NCI-H510A (cell line): ENCODE data around the gene SHH.

Experiments
- DNase-seq: peaks from one replicate; lab custom pipeline; 2025; lab: John Stamatoyannopoulos, UW

SHH gene

DNA sequence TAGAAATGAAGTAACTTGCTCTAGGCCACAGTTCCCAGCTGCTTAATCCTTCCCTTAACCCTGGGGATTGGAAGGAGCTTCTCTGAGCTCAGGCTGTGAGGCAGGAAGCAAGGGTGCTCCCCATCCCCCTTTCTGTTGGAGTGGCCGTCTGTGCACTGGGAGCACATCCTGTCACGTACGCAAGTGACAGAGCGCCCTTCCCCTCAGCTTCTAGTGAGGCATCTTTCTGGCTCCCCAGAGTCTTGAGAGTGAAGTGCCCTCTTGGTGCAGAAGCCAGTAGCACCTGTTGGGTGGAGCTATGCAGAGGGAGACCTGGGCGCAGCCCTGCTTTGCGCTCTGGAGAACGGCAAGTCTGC is 47.8 kb downstream of the SHH start:
- DNase-seq: no peak

GRCh38 chr7:155763691-155764437 is 48.4 kb downstream of the SHH start:
- no peak for DNase-seq

DNA sequence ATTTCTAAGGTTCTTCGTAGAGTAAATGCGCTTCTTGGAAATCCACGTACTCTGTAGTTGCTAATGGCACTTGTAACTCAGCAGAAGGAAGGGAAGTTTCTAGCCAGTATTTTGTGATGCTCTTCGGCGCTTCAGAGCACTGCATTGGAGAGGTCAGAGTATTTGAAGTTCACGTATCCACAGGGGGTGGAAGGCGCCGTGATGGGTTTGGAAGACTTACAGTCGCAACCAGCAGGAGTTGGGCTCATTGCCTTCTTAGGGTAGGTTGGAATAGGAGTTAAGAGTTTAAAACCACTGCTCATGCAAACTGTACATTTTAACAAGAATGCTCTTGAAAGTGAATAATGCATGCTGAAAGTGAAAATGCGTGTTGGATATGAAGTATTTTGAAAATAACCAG is 49.1 kb downstream of the SHH start:
- no peak for DNase-seq

- no peak for DNase-seq
These were observed 49.6 kb downstream of the SHH start for GRCh38 chr7:155762655-155763054.

DNA sequence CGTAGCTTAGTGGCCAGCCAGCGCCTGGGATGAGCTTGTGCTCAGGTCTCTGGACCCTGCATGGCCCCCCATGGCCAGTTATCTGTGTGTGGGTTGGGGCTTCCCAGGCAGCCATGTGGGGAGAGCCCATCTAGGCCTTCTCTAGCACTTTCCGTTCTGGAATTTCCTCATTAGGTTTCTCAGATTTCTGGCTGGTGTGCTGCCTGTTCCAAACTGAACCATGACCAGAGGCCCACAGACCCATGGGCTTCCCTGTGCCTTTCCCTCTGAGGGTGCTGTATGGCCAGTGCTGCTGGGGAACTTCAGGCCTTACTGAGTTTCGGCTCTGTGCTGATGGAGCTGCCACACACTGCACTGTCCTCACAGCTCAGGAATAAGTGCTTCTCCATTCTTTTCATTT is 50.2 kb downstream of the SHH start:
- no peak for DNase-seq

- DNase-seq: no peak
These were observed 51.1 kb downstream of the SHH start for GRCh38 chr7:155761162-155761561.

DNA sequence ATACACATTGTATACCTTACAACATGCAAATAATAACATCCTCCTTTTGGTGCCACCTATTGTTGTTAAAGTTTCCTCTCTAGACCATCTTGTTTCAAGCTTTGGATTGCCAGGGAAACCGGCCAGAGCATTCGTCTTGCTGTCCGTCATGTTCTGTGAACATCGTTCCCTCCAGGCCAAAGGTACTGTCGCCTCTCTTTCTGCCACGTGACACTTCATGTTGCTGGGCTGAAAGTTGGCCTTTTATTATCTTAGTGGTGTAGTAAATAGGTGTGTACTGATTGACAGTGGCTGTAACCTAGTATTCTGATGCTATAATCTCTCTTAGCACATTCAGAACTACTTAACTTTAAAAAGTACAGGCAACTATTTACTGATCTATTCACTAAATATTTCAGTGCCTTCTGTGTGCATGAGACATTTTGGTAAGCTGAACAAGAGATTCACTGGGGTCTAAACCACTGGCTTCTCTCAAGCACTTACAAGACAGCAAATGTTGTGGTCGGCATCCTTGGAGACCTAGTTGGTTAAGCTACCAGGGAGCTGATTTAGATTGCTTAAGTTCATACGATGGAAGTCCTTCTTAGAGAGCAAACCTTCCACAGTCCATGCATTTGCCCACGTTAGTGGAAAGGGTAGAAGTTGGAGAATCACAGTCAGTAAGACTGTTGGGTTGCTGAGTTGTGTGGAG is 52.4 kb downstream of the SHH start:
- no peak for DNase-seq

DNA sequence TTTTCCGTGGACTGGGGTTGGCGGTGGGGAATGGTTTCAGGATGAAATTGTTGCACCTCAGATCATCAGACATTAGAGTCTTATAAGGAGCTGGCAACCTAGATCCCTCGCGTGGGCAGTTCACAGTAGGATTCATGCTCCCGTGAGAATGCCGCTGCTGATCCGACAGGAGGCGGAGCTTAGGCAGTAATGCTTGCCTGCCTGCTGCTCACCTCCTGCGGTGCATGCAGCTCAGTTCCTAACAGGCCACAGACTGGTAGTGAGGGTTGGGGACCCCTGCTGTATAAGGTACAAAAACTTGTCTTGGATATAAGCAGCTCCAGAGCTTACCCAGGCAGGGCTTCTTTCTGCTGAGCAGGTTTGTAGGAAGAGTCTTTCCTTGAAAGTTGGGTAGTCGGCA is 53.9 kb downstream of the SHH start:
- DNase-seq: no peak

GRCh38 chr7:155756322-155756721 is 55.9 kb downstream of the SHH start:
- DNase-seq: no peak

GRCh38 chr7:155755026-155755425 is 57.2 kb downstream of the SHH start:
- DNase-seq: no peak

GRCh38 chr7:155754165-155754564 is 58.1 kb downstream of the SHH start:
- no peak for DNase-seq

- DNase-seq: no peak
These were observed 58.8 kb downstream of the SHH start for GRCh38 chr7:155753446-155753965.

DNA sequence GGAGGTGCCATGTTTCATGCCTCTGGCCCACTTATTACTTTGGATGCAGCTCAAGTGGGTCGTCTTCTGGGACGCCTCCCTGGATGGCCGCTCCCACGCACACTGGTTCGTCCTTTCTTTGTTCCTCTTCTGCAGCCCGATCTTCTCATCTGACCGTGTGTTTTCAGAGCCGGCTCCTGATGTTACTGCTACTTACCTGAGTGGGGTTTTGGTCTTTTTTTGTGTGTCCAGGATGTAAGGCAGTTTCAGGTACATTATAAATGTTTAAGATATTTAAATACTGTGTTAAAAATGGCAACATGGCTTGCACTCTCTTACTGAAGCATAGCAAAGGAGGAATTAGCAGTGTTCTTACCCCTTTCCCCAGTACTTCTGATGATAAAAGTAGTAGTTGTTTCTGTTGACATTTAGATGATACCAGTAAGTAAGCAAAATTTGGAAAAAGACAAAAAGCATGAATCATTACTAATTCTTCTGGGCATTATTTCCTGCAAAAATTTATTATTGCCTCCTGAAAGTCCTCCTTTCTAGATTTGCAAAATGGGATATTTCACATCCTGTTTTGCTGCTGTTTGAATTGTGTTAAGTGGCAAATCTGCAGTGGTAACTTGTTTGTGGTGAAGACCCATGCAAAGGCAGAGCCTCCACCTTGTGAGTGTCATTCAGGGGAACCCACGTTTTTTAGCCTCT is 59.4 kb downstream of the SHH start:
- no peak for DNase-seq

- DNase-seq: no peak
These were observed 60.9 kb downstream of the SHH start for GRCh38 chr7:155751409-155751808.

- DNase-seq: no peak
These were observed 61.8 kb downstream of the SHH start for GRCh38 chr7:155750255-155751125.
